ENCODE measurements around the gene GLI3.
A peak's percentile ranks its signal among the peaks of the same experiment; 100 is the strongest.

Gene GLI3

DNA sequence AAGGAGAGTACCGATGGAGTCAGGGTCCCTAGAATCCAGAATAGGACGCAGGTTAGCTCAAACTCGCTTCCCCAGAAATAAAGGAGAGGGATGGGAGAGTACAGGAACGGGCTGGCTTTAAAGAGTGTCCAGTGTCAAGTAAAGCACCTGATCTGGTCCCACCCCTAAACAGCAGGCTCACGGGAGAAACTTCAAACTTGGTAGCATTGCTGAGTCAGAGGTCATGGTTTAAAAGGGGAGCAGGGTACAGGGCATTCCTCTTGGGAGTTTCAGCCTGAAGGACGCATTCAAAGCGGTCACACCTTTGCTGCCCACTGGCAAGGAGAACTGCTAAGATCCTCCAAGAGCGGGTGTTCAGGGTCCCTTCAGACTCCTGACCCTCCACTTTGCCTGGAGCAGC is 140.7 kb downstream of the GLI3 start:
- no peak for DNase-seq
- in situ Hi-C loops (cut with MboI; ENCODE audit: low pct_unique_long_range_greater_than_20kb, low sequenced_read_pairs), result no loop called here

DNA sequence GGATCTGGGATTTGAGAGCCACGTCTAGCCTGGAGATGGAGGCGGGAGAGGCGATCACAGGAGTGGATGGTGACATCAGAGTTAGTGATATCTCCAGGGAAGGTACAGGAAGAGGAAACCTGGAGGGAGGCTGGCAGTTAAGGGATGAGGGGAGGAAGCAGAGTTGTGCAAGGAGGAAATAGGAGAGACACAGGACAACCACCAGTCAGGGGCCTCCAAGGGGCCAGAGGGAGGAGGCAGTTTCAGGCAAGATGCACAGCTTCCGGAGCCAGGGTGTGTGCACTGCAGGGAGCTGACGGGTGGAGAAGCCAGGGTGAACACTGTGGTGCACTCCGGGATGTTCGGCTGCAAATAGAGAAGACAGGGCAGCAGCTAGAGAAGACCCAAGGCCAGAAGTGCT is 141.2 kb downstream of the GLI3 start:
- DNase-seq, result no peak
- in situ Hi-C loops (cut with MboI; ENCODE audit: low pct_unique_long_range_greater_than_20kb, low sequenced_read_pairs), result no loop called here

DNA sequence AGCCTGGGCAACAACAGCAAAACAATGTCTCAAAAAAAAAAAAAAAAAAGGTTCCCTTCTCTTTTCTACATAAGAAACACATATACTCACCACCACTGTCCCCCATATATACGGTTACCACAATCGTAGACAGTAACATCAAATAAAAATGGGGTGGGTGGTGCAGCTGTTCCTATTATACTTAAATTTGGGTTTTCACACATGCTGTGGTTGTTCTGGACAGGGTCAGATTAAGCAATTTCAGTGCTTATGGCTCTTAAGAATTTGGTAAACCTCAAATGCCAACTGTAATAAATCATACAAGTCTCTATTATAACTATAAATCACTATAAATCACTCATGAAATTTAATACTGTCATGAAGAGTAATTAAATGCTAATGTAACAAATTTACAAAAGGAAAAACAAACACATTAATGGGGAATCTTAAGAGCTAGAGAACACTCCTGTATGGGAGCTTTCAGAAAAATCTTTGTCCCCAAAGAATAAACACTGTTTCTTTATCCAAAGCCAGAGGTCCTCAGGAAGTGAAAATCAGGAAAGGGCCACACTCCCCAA is 143.6 kb downstream of the GLI3 start:
- DNase-seq, result no peak
- in situ Hi-C loops (cut with MboI; ENCODE audit: low pct_unique_long_range_greater_than_20kb, low sequenced_read_pairs), result no loop called here

DNA sequence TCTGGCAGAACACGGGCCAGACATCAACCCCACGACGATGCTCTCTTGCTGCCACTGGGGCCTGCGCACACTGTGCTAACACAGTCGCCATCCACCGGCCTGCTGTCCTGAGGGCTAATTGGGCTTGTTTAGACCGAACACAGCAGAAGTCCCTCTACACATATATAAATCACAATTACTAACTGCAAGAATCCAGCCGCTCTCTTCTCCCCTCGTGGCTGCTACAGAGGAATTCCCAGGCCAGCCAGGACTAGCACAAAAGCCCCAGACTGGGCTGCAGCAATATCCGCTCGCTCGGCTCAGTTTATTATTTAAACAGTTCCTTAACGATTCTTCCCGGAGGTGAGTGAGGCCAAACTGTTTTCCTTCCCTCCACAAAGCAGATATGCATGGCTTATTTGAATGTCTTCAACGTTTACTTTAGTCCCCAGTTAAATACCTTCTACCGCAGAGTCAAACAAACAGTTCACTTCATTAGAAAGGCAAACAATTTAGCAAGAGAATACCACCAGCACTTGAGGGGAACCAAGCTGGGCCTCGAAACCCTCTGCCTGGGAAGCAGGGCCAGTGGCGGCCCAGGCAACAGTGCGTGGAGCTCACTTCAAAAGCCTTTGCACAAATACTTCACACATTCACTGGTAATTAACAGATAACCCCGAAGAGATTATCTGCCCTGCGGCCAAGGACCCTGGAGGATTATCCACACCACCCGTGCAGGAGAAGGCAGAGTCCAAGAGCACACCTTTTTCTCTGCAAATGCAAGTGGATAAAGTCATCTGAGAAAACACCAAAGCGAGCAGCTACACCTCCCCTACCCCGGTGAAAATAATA is 145.3 kb downstream of the GLI3 start:
- no peak for DNase-seq
- in situ Hi-C loops (cut with MboI; ENCODE audit: low pct_unique_long_range_greater_than_20kb, low sequenced_read_pairs), result no loop called here

DNA sequence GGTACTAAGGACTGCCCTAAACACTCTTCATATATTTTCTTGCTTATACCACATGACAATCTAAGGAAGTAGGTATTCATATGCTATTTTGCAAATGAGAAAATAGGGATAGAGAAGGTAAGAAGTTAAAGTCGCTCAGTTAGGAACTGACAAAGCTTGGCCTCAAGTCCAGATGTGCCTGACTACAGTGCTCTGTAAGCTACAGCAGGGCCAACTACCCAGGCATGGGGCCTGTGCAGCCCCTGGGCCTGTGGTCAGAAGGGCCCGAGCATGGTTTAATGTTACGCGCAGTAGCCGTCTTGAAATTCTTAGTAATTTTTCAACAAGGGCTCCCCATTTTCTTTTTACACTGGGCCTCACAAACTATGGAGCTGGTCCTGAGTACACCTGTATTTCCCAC is 146.2 kb downstream of the GLI3 start:
- in situ Hi-C loops (cut with MboI; ENCODE audit: low pct_unique_long_range_greater_than_20kb, low sequenced_read_pairs), result no loop called here
- DNase-seq, result no peak

DNA sequence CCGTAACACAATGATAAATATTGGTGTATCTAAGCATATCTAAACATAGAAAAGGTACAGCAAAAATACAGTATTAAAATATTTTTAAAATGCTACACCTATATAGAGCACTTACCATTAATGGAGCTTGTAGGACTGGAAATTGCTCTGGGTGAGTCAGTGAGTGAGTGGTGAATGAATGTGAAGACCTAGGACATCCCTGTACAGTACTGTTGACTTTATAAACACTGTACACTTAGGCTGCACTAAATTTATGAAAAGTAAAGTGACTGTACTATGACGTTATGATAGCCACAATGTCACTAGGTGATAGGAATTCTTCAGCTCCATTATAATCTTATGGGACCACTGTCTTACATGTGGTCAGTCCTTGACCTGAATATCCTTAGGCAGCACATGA is 147.0 kb downstream of the GLI3 start:
- in situ Hi-C loops (cut with MboI; ENCODE audit: low pct_unique_long_range_greater_than_20kb, low sequenced_read_pairs), result no loop called here
- no peak for DNase-seq

DNA sequence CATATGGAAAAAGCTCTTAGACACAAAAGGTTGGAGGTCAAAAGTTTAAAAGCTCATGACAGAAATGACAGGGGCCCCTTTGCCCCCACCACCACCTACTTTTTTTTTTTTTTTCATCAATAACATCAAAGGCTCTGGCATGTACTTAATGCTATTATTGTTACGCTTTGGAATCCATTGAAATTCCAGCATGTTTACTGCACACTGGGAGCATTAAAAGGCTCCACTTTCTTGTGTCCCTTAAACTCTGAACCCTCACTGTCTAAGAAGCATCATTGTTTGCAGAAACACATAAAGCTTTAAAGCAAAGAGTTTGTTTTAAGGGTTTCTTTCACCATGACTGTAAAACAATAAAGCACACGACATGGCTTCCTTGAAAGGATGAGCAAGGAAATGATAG is 149.4 kb downstream of the GLI3 start:
- in situ Hi-C loops (cut with MboI; ENCODE audit: low pct_unique_long_range_greater_than_20kb, low sequenced_read_pairs), result no loop called here
- no peak for DNase-seq

DNA sequence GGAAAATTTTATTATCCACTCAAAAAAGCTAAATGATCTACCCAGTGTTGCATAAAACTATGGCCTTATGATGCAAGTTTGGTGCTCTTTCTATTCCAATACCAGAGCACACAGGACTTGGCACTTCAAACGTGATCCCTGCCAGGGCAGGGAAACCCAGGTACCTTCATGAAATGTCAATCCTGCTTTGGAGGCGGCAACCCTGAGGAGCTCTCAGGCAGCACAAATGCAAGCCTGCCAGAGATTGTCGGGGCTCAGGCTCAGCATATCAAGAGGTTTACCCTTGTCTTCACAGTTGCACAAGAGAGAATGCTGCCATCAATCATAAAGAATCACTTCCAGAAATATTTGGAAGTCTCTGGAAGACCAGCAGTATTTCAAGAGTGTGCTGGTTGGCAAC is 151.5 kb downstream of the GLI3 start:
- DNase-seq, result no peak
- in situ Hi-C loops (cut with MboI; ENCODE audit: low pct_unique_long_range_greater_than_20kb, low sequenced_read_pairs), result no loop called here

DNA sequence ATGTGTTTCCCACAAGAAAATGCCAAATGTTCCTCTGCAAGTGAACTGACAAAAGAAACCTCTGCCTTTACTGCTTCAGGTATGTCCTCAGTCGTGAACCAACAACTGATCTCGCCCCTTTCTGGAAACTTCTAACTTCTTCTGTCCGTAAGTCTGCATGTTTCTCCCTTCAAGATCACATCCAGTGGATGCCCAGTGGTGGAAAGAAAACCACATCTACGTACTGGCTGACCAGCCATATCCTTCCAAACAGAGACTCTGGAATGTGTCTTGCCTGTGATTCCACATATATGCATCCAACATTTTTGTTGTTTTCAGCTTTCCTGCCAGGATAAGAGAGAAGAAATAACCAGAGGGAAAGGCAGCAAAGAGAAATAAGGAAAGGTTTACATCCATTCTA is 152.7 kb downstream of the GLI3 start:
- in situ Hi-C loops (cut with MboI; ENCODE audit: low pct_unique_long_range_greater_than_20kb, low sequenced_read_pairs), result no loop called here
- no peak for DNase-seq

DNA sequence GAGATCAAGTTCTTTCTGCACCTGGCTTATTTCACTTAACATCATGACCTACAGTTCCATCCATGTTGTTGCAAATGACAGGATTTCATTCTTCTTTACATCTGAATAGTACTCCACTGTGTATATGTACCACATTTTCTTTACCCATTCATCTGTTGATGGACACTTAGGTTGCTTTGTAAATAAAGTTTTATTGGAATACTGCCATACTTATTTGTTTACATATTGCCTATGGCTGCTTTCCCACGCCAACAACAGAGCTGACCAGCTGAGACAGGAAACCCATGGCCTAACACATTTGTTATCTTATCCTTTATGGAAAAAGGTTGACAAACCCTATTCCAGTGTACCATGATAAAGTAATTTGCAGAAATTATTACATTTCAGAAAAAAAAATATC is 153.7 kb downstream of the GLI3 start:
- in situ Hi-C loops (cut with MboI; ENCODE audit: low pct_unique_long_range_greater_than_20kb, low sequenced_read_pairs), result no loop called here
- DNase-seq, result no peak

DNA sequence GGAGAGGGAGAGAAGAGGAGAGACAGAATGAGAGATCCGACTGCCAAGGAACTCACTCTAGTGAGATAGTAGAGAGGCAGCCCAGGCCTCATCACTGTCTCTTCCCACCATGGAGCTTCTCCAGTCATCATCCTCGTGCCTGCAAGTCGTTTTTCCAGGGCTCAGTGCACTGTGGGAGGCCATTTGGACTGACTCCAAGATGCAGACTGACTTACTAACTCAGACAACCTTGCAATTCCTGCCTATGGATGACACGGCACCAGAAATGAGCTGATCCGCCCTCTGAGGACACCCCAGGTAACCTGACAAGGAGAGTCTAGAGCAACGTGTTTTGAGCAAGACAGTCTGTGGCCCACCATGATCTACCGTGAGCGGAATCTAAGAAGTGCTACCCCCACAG is 154.9 kb downstream of the GLI3 start:
- in situ Hi-C loops (cut with MboI; ENCODE audit: low pct_unique_long_range_greater_than_20kb, low sequenced_read_pairs), result no loop called here
- no peak for DNase-seq

DNA sequence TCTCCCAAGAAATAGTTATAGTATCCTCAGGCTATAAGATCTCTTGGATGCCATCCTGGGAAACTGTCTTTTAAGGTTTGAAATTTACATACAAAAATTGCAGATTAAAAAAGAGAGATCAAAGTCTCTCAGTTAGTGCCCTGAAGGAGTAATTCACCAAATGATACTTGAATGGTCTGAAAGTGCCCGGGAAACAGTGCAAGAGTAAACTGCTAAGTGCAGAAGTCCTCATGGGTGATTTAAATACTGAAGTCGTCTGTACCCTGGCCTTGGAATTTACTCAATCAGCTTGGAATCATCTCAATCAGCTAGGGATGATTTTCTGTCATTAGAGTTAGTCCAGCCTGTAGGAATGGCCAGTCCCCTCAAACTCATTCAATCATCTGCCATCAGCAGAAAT is 155.3 kb downstream of the GLI3 start:
- no peak for DNase-seq
- in situ Hi-C loops (cut with MboI; ENCODE audit: low pct_unique_long_range_greater_than_20kb, low sequenced_read_pairs), result no loop called here

DNA sequence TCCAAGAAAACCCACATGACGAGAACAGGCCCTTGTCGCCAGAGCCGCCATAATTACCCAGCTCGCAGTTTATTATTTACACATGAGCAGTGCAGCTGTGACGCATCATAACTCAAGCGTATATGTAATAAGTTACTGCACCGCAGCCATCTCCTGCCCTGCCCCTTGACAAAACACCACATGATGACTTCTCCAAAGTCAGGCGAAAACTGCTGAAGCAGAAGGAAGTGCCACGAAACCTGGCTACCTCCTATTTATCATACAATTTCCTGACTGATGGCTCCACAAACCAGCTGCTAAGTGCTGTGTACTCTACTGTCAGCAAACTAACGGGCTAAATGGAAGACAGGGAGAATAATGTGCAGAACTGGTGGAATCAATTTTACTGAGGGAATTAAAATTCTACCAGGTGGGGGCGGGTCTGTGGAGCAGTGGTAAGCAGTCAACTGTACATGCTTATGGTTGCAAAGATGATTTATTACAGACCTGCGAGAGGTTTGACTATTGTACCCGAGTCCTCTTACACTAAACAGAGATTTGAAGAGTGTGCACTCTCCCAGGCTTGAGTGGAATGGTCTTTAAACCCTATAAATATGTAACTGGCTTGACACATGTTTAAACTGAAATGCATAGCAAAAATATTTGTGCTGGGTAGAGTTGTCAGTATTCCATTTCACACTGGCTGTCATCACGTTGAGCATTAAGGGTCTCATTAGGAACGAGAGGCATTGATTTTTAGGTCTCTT is 156.0 kb downstream of the GLI3 start:
- in situ Hi-C loops (cut with MboI; ENCODE audit: low pct_unique_long_range_greater_than_20kb, low sequenced_read_pairs), result no loop called here

DNA sequence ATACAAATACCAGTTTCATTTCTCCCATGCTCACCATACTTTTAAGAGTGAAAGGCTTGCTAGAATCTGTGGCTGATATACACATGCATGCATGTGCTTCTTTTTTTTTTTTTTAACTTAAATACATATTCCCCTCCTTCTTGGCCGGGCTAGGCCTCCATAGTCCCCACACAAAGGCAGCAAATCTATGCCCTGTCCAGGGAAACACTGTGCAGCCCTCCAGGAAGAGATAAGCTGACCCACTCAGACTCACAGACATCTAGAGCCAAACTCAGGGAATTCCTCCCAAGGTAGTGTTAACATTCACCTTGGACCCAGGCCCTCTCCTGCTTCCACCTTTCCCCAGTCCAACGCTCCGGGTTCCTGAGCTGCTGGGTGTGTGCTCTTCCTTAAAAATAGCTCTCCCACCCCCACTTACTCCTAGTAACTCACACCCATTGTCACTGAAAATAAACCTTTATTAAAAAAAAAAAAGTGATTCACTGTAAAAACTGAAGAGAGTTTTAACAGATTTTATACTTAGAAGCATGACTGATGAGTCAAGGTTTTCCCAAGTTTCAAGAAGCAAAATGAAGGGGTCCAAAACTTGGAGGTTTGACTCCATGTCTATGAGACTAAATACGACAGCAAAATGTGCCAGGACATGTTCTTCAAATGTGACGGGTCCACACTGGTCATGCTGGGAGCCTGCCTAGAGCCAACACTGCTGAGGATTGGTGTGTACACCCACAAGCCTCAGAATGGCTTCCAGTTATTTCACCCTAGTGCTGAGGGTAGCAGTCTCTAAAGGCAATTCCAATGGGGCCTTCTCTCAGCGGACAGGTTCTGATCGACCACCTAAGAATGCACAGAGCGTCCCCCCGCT is 159.5 kb downstream of the GLI3 start:
- in situ Hi-C loops (cut with MboI; ENCODE audit: low pct_unique_long_range_greater_than_20kb, low sequenced_read_pairs), result no loop called here
- DNase-seq, result no peak

More for the DNA sequence above, 156.0 kb downstream of the GLI3 start:
- DNase-seq, result peak; percentile 7

DNA sequence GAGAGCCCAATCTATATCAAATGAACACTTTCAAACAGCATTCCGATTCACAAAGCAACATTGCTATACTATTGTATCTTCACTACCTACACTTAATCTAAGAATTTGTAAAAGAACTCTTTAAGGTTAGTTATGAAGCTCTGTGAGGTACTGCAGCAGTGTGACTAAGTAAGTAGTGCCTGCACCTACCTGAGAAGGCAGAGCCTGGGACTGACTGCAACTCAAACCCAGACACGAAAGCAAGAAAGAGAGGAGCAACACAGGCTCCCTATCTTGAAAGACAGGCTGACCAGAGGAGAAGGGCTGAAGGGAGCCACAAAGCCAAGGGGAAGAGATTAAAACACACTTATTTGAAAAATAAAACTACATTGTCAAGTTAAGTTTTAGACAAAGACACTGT is 160.1 kb downstream of the GLI3 start:
- in situ Hi-C loops (cut with MboI; ENCODE audit: low pct_unique_long_range_greater_than_20kb, low sequenced_read_pairs), result no loop called here
- DNase-seq, result no peak

DNA sequence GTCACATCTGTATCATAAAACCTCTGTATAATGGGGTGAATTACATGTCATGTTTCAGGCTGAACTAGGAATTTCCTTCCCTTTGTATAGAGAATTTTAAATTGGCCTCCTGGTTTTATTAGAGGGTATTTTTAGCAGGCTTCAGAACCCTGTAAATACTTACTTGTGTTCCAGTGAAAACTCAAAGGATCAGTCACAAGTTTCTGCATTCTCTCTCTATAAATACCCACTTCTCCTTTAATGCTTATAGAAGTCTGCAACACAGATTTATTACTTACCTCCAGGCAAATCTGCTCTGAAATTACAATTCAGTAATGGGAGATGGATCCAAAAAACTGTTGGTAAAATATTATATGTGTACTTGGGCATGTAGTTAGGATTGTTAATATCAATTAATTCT is 161.6 kb downstream of the GLI3 start:
- in situ Hi-C loops (cut with MboI; ENCODE audit: low pct_unique_long_range_greater_than_20kb, low sequenced_read_pairs), result no loop called here
- DNase-seq, result no peak

DNA sequence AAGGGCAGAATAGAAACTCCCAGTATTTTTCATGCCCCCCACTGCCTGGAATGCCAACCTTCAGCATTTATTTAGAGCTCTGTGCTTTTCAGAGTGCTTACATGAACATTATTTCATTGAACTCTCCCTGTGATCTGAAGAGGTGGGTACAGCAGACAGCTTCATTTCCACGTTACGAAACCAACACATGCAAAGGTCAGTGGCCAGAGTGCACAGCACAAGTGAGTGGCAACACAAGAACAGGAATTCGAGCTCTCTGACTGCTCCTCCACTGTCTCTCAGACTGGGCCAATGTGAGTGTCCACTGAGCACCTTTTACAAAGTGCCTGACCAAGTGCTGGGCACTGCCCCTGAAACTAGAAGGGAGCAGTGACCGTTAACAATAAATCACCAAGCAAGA is 162.9 kb downstream of the GLI3 start:
- DNase-seq, result no peak
- in situ Hi-C loops (cut with MboI; ENCODE audit: low pct_unique_long_range_greater_than_20kb, low sequenced_read_pairs), result no loop called here

DNA sequence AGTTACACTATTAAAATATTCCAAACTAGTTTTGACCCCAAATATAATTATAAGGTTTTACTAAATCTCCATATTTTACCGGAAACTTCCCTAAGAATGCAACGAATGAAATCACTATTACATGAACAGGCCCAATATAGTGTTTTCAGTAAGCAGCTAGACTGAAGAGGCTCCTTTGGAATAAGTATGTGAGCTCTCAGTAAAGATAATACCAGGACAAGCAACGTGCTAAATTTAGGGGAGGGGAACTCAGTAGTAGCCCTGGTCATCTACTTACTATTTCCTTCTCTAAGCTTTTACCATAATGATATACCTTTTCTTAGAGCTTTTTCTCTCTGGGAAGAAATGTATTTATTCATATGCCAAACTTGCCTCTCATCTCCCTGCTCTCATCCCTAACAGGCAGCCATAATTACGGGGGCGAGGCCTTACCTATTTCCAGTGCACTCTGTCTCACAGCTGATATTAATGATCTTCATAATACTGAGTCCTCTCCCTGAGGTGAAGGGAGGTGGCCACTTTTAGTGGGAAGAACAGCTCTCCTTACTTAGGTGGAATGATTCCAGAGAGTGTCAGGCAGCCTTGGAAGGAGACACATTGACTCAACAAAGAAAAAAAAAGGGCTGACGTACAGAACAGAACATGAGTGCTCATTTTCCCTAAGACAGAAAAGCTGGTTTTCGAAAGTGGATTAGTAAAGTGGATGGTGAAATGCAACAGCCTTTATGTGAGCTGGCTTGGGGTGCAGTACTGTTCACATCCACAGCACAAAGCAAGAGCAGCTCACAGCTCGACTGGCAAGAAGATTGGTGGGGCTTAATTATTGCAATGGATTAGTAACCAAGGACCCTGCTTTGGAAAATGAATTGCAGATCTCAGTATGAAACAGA is 165.4 kb downstream of the GLI3 start:
- DNase-seq, result no peak
- in situ Hi-C loops (cut with MboI; ENCODE audit: low pct_unique_long_range_greater_than_20kb, low sequenced_read_pairs), result no loop called here

DNA sequence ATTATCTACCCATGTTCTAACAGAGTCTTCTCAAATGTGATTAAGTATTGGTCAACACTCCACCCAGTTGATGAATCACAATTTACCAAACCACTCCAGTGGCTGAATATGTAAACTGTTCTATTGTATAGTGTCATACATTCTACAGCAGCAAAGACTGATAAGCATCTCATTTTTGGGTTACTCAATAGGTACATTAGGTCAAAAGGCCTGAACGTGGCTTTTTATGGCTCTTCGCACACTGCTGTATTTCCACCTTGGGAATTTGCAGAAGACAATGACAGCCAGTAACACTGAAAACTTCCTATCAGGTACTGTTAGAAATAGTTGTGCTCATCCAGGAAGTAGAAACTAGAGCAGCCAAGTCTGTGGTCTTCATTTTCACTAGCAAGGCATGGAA is 166.9 kb downstream of the GLI3 start:
- in situ Hi-C loops (cut with MboI; ENCODE audit: low pct_unique_long_range_greater_than_20kb, low sequenced_read_pairs), result no loop called here
- no peak for DNase-seq
